GM18511 (cell line): ENCODE data around the gene TMCC1.

Source experiments
- ATAC-seq: cut with Tn5 transposase; IDR thresholded peaks from one replicate; pipeline ENCODE4 v1.9.1; 2021; ENCODE audit warnings: mild to moderate bottlenecking, moderate library complexity; ENCODE audit not compliant: unreplicated experiment

TMCC1 gene

DNA sequence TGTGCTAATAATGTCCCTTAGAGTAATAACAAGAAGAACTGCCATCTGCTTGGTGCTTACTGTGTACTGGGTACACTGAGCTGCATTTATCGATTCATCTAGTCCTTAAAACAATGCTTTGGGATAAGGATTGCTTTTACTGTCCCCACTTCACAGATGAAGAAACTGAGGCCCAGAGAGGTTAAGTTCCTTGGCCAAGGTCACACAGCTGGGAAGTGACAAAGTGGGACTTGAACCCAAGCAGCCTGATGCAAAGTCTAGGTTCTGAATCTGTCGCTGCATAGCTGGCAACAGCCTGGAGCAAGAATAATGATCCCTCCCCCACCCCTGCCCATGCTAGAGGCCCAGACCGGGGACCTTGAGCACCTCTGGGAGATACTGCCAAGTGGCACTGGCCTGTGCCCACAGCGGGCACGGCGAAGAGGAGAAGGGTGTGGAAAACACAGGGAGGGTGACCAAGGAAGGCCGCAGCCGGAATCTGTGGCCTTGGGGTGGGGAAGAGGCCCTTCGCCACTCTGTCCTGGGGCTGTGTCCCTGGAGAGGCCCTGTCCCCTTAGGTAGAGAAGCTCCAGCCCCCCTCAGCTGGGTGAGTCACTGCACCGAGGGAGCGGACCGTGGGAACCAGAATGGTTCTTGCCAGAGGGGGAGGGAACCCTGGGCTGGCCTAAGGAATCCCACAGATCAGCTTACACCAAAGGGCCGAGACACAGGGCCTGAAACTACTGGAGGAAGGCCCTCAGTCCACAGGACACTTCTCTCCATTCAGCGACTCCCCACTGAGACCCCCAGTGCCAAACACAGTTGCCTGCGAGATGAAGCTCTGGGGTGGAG lies 290.6 kb downstream of the TMCC1 start:
- ATAC-seq = no peak

DNA sequence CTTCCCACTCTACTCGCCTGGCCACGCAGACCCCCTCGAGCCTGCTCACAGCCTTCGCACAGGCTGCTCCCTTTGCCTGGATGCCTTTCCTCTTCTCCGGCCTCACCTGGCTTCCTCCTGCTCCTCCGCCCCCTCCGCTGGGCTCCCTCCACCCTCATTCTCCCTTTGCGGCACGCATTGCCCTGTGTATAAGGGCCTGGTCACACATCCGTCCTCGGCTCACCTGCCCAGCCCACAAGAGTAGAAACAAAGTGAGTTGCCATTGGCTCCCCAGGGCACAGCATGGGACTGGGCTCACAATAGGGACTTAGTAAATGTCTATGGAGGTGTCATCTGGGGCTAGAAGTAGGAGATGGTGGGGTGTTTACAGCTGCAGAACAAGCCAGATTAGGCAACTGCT lies 291.2 kb downstream of the TMCC1 start:
- ATAC-seq = no peak

DNA sequence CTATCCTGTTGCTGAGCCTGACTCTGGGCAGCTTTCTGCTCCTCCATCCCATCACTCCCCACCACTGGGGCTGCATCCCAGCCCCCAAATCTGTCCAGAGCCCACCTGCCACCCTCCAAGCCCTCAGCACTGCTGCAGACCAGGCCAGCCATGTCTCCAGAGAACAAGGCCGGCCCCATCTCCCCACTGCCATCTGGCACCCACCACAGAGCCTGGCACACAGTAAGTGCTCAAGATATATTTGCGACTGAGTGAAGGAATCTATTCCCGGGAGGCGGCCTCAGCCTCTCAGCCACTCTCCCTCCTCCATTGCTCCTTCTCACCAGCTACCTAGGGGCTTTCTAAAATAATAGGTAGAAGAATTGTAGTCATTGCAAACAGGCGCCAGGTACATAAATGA lies 291.8 kb downstream of the TMCC1 start:
- no peak for ATAC-seq

DNA sequence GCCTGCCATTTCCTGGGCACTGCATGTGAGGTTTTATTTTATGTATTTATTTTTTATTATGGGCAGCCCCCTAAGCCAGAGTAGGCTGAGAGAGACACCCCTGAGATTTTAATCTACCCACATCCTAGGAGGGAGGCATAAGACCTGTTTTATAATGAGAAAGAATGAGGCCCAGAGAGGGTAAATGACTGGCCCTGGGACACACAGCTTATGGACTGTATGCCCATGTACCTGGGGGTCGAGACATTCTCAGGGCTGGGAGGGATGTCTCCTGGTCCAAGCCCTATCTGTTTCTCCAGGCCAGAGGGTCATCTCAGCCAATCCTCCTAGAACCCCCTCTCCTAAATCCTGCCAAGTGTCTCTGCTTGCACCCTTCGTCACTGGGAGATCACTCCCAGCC lies 293.2 kb downstream of the TMCC1 start:
- no peak for ATAC-seq

DNA sequence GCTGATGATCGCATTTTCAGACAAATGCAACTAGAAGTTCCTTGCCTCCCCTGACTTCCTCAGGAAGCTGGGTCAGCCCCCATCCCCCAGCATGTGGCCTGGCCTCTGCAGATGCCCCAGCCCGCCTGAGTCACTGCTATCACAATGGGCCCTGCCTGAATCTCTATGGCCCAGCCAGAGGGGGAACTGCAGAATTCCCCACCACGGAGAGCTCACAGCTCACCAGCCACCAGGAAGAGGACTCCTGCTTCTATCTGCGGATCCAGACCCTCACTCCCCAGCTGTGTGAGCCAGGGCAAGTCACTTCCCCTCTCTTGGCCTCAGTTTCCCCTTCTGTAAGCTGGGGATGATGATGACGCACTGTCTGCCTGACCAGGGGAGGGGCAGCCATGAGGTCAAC lies 293.9 kb downstream of the TMCC1 start:
- ATAC-seq = no peak

DNA sequence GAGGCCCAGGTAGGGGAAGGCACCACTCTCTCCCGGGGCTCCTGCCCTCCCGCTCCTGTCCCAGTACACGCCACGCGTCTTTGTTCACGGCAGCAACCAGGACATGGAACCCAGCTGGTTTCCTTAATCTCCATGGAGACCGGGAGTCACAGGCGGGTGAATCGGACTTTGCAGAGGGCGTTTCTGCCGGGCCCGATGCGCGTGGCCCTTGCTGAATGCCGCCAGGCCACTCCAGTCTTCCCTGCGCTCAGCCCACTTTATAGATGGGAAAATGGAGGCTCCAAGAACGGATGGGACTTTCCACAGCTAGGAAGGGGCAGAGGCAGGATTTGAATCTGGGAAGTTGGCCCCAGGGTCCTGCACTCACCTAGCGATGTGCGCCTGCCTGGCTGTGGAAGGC lies 294.4 kb downstream of the TMCC1 start:
- no peak for ATAC-seq

DNA sequence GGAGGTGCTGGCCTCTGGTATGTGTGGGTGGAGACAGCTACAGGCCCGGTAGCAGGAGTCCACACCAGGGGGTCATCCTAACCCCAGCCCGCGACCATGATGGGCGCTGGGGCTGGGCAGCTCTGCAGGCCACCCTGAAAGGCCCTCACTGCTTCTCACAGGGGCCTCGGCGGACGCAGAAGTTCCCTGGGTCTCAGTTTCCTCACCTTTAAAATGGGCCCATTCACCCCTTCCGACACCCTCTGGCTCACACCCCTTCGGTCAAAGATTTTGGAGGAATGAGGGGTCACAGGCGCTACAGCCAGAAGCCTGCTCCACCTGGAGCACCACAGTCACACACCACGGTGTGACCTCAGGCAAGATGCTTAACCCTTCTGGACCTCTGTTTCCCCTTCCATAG lies 295.0 kb downstream of the TMCC1 start:
- no peak for ATAC-seq

DNA sequence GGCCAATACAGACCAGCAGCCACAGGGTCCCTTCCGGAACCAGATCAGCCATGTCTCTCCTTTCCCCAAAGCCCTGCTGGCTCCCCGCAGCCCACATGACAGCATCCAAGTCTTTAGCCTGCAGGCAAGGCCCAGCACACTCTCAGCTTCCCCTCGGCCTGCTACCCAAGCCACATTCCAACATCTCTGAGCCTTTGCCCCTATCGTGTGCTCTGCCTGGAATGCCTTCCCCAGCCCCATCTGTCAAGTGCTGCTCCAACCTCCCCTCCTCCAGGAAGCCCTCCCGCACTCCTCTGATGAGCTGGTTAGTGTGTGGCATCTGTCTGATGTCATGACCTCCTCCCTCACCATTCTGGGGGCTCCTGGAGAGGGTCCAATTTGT lies 295.5 kb downstream of the TMCC1 start:
- no peak for ATAC-seq
